Non-pigmented ciliary epithelial cell (primary cell): ENCODE results near the gene NEB.

Experiments
- DNase-seq: peaks from one replicate; pipeline ENCODE4 v3.0.0-alpha.2; 2010; ENCODE audit warnings: low read depth

Gene NEB

GRCh38 chr2:151733771-151734672 lies at the start of gene NEB:
Gene NEB, minus strand, starts transcription at chr2:151734476. Its CDS starts 1,320 bp downstream, at chr2:151733156.
- DNase-seq = no peak

GRCh38 chr2:151783133-151783520 lies 48.9 kb upstream of the NEB start:
- no peak for DNase-seq

GRCh38 chr2:151782378-151783132 lies 48.3 kb upstream of the NEB start:
- no peak for DNase-seq

GRCh38 chr2:151781642-151782041 lies 47.4 kb upstream of the NEB start:
- DNase-seq = no peak

- no peak for DNase-seq
These were observed 46.7 kb upstream of the NEB start for GRCh38 chr2:151780938-151781337.

GRCh38 chr2:151777935-151778334 lies 43.7 kb upstream of the NEB start:
- no peak for DNase-seq

- DNase-seq = no peak
These were observed 43.2 kb upstream of the NEB start for GRCh38 chr2:151777487-151777886.

GRCh38 chr2:151776367-151776766 lies 42.1 kb upstream of the NEB start:
- DNase-seq = no peak

- DNase-seq = no peak
These were observed 40.9 kb upstream of the NEB start for GRCh38 chr2:151775057-151775740.

- DNase-seq = no peak
These were observed 40.2 kb upstream of the NEB start for GRCh38 chr2:151774506-151774905.

GRCh38 chr2:151771599-151772358 lies 37.5 kb upstream of the NEB start:
- no peak for DNase-seq

GRCh38 chr2:151770995-151771394 lies 36.7 kb upstream of the NEB start:
- no peak for DNase-seq

GRCh38 chr2:151769606-151770005 lies 35.3 kb upstream of the NEB start:
- no peak for DNase-seq

- DNase-seq = no peak
These were observed 33.3 kb upstream of the NEB start for GRCh38 chr2:151767536-151767935.

- DNase-seq = no peak
These were observed 32.3 kb upstream of the NEB start for GRCh38 chr2:151766437-151767153.

GRCh38 chr2:151765760-151766410 lies 31.6 kb upstream of the NEB start:
- DNase-seq = no peak

GRCh38 chr2:151762694-151763093 lies 28.4 kb upstream of the NEB start:
- no peak for DNase-seq

GRCh38 chr2:151761687-151762086 lies 27.4 kb upstream of the NEB start:
- no peak for DNase-seq

- DNase-seq = no peak
These were observed 26.9 kb upstream of the NEB start for GRCh38 chr2:151761193-151761592.

- DNase-seq = no peak
These were observed 25.9 kb upstream of the NEB start for GRCh38 chr2:151760139-151760650.
